ENCODE measurements around the gene XPO6. TPM values are rescaled to one million over a fixed set of nuclear protein-coding genes. Genes with fewer than 3 reads are reported as not detected.

XPO6 gene
- total and polyA plus RNA-seq, 4 donors, result 27.5 to 50.0 (median 36.0) TPM

- TF ChIP-seq, protein P1, sequence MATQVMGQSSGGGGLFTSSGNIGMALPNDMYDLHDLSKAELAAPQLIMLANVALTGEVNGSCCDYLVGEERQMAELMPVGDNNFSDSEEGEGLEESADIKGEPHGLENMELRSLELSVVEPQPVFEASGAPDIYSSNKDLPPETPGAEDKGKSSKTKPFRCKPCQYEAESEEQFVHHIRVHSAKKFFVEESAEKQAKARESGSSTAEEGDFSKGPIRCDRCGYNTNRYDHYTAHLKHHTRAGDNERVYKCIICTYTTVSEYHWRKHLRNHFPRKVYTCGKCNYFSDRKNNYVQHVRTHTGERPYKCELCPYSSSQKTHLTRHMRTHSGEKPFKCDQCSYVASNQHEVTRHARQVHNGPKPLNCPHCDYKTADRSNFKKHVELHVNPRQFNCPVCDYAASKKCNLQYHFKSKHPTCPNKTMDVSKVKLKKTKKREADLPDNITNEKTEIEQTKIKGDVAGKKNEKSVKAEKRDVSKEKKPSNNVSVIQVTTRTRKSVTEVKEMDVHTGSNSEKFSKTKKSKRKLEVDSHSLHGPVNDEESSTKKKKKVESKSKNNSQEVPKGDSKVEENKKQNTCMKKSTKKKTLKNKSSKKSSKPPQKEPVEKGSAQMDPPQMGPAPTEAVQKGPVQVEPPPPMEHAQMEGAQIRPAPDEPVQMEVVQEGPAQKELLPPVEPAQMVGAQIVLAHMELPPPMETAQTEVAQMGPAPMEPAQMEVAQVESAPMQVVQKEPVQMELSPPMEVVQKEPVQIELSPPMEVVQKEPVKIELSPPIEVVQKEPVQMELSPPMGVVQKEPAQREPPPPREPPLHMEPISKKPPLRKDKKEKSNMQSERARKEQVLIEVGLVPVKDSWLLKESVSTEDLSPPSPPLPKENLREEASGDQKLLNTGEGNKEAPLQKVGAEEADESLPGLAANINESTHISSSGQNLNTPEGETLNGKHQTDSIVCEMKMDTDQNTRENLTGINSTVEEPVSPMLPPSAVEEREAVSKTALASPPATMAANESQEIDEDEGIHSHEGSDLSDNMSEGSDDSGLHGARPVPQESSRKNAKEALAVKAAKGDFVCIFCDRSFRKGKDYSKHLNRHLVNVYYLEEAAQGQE (IDR thresholded peaks at IDR 0.05), result no peak
Measured at GRCh38 chr16:28126684-28127620, 84.8 kb downstream of the XPO6 start (continued).

GRCh38 chr16:28125592-28125991 is 86.2 kb downstream of the XPO6 start:
- H3K27ac ChIP-seq (ENCODE audit: low read depth in 1 of 2, low read length in 2 of 2), result no peak overlapping the region
- no peak for TF ChIP-seq ZBTB33 (IDR thresholded peaks at IDR 0.05)
- TF ChIP-seq YY1 (IDR thresholded peaks at IDR 0.05), result no peak
- TF ChIP-seq RXRA (IDR thresholded peaks at IDR 0.05), result no peak
- no peak for TF ChIP-seq SP1 (IDR thresholded peaks at IDR 0.05)
- no peak for TF ChIP-seq CTCF (IDR thresholded peaks at IDR 0.05; ENCODE audit: low read depth, low read length, missing input control)
- no peak for TF ChIP-seq FOXA2 (IDR thresholded peaks at IDR 0.05)
- TF ChIP-seq MAX (IDR thresholded peaks at IDR 0.05), result no peak
- no peak for TF ChIP-seq EGR1 (IDR thresholded peaks at IDR 0.05; ENCODE audit: low read depth in 2 of 2)
- TF ChIP-seq ATF3 (IDR thresholded peaks at IDR 0.05), result no peak
- no peak for TF ChIP-seq HNF4G (IDR thresholded peaks at IDR 0.05)
- TF ChIP-seq FOXA1 (IDR thresholded peaks at IDR 0.05), result no peak
- TF ChIP-seq GABPA (IDR thresholded peaks at IDR 0.05 in 1 of 2, conservative IDR thresholded peaks at IDR 0.05 in 1 of 2), result no peak
- TF ChIP-seq NR2F2 (IDR thresholded peaks at IDR 0.05), result no peak
- no peak for TF ChIP-seq HNF4A (conservative IDR thresholded peaks at IDR 0.05)
- no peak for TF ChIP-seq JUND (IDR thresholded peaks at IDR 0.05)
- no peak for TF ChIP-seq RAD21 (IDR thresholded peaks at IDR 0.05)
- TF ChIP-seq, protein P1 (IDR thresholded peaks at IDR 0.05), result no peak
- TF ChIP-seq TAF1 (conservative IDR thresholded peaks at IDR 0.05), result no peak
- no peaks in the 10 kb centered on the region for H3K27me3 ChIP-seq (ENCODE audit: control insufficient read depth in 4 of 4, insufficient read depth in 4 of 4, low read length in 3 of 4)
- DNase-seq (ENCODE audit: low spot score), result no peak
- H3K9me3 ChIP-seq (ENCODE audit: control insufficient read depth in 4 of 4, low read length in 3 of 4), result no peaks in the 10 kb centered on the region
- H3K36me3 ChIP-seq (ENCODE audit: control insufficient read depth in 4 of 4, insufficient read depth in 3 of 4, low read depth in 1 of 4, low read length in 3 of 4), result peaks cover 0 to 48% (median 39%) of the 10 kb centered on the region in 4 donors
- H3K4me3 ChIP-seq (ENCODE audit: low read depth in 1 of 3, low read length in 3 of 3), result no peak overlapping the region
- no peak overlapping the region for H3K9ac ChIP-seq (ENCODE audit: low read depth in 1 of 2, low read length in 2 of 2)
- H3K4me1 ChIP-seq (ENCODE audit: control insufficient read depth in 4 of 4, insufficient read depth in 4 of 4, low read length in 3 of 4), result peaks cover 6 to 28% (median 16%) of the 10 kb centered on the region in 4 donors
- 97% methylated on average over 16 of the region's 16 CpGs for WGBS
